Activated CD4-positive, alpha-beta T cell treated with anti-CD3 and anti-CD28 coated beads for 24 hours (primary cell): ENCODE results near the gene TMA7B.
A peak's percentile ranks its signal among the peaks of the same experiment; 100 is the strongest.

ENCODE experiments used
- DNase-seq, 2 donors: peaks; one replicate each; pipeline ENCODE4 v3.0.0-alpha.2; 2020; ENCODE audit warnings: low read depth in 2 of 2

Gene TMA7B

GRCh38 chr22:39959640-39960447, at the start of gene TMA7B:
Gene TMA7B (plus strand): TSS chr22:39960397. CDS start chr22:39964375, 3,978 bp downstream.
- DNase-seq, result no peak

GRCh38 chr22:39910876-39911613, 49.2 kb upstream of the TMA7B start:
- DNase-seq, result no peak

- no peak for DNase-seq
These were observed 46.9 kb upstream of the TMA7B start for GRCh38 chr22:39913321-39913720.

GRCh38 chr22:39913886-39914285, 46.3 kb upstream of the TMA7B start:
- DNase-seq, result no peak

GRCh38 chr22:39914584-39914983, 45.6 kb upstream of the TMA7B start:
- DNase-seq, result no peak

- DNase-seq, result no peak
These were observed 44.9 kb upstream of the TMA7B start for GRCh38 chr22:39915295-39915726.

- DNase-seq, result no peak
These were observed 43.7 kb upstream of the TMA7B start for GRCh38 chr22:39916496-39916895.

GRCh38 chr22:39917197-39917643, 43.0 kb upstream of the TMA7B start:
- DNase-seq, result no peak

GRCh38 chr22:39917776-39918495, 42.3 kb upstream of the TMA7B start:
- DNase-seq, result no peak

- DNase-seq, result peak; percentile 54
These were observed 40.0 kb upstream of the TMA7B start for GRCh38 chr22:39920134-39920743.

- DNase-seq, result no peak
These were observed 36.5 kb upstream of the TMA7B start for GRCh38 chr22:39923696-39924095.

GRCh38 chr22:39924286-39924685, 35.9 kb upstream of the TMA7B start:
- DNase-seq, result no peak

GRCh38 chr22:39925273-39925672, 34.9 kb upstream of the TMA7B start:
- DNase-seq, result no peak

GRCh38 chr22:39925909-39926679, 34.1 kb upstream of the TMA7B start:
- no peak for DNase-seq

- DNase-seq, result no peak
These were observed 33.4 kb upstream of the TMA7B start for GRCh38 chr22:39926753-39927152.

GRCh38 chr22:39927544-39927943, 32.7 kb upstream of the TMA7B start:
- DNase-seq, result no peak

- DNase-seq, result no peak
These were observed 31.4 kb upstream of the TMA7B start for GRCh38 chr22:39928536-39929520.

- no peak for DNase-seq
These were observed 28.9 kb upstream of the TMA7B start for GRCh38 chr22:39931251-39931650.

- DNase-seq, result no peak
These were observed 28.0 kb upstream of the TMA7B start for GRCh38 chr22:39932166-39932565.
